Spleen (tissue), 7 donors: ENCODE data around the gene FOXK2.

Source experiments
- POLR2A ChIP-seq, 3 donors: fragments of 450-650 bp; IDR thresholded peaks; one replicate each; pipeline ENCODE4 v1.5.1; 2017; ENCODE audit warnings: antibody characterized with exemption in 3 of 3, mild to moderate bottlenecking in 1 of 3
- TF ChIP-seq, protein P1 (sequence below), 11 experiments: fragments of 200-600 bp in 7 of 11; fragments of 450-650 bp in 4 of 11; sonication (generic) in 4 of 11; IDR thresholded peaks in 8 of 11; conservative IDR thresholded peaks in 3 of 11; 1 replicate in 7 of 11; 2 replicates in 4 of 11; pipeline versions ENCODE4 v1.4.0 to v1.8.0; 2016 to 2021; ENCODE audit warnings: antibody characterized with exemption in 11 of 11, inconsistent platforms in 4 of 11, mild to moderate bottlenecking in 1 of 11
- donor health status: DM: no; HTN: no; CAD: no; lungs with moderate emphysema.
- donor health status: DM: no; HTN: no; CAD: no.
- donor health status: DM: no; HTN: no; CAD: no.

DNA sequence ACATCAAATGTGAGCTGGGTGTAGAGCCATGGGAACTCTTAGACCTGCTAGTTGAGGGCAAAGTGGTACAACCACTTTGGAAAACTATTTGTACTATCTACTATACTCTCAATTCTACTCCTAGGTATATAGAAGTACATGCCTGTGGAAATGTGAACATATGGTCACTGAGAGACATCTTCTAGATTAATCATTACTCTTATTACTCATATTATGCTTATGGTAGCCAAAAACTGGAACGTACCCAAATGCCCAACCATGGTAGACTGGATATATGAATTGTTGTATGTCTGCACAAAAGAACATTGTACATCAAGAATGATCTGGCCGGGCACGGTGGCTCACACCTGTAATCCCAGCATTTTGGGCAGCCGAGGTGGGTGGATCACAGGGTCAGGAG is 126.0 kb downstream of the FOXK2 start:
- TF ChIP-seq, protein P1, sequence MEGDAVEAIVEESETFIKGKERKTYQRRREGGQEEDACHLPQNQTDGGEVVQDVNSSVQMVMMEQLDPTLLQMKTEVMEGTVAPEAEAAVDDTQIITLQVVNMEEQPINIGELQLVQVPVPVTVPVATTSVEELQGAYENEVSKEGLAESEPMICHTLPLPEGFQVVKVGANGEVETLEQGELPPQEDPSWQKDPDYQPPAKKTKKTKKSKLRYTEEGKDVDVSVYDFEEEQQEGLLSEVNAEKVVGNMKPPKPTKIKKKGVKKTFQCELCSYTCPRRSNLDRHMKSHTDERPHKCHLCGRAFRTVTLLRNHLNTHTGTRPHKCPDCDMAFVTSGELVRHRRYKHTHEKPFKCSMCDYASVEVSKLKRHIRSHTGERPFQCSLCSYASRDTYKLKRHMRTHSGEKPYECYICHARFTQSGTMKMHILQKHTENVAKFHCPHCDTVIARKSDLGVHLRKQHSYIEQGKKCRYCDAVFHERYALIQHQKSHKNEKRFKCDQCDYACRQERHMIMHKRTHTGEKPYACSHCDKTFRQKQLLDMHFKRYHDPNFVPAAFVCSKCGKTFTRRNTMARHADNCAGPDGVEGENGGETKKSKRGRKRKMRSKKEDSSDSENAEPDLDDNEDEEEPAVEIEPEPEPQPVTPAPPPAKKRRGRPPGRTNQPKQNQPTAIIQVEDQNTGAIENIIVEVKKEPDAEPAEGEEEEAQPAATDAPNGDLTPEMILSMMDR (IDR thresholded peaks at IDR 0.05 in 8 of 11, conservative IDR thresholded peaks at IDR 0.05 in 3 of 11), result no peak
- TF ChIP-seq POLR2A (IDR thresholded peaks at IDR 0.05), result no peak
